ENCODE results near the gene DNAH5. TPM values are rescaled to one million over a fixed set of nuclear protein-coding genes. Genes with fewer than 3 reads are reported as not detected.

The DNAH5 gene
- total and polyA plus RNA-seq, 12 donors: 0.06 to 1.4 (median 0.26) TPM

- H3K36me3 ChIP-seq (replicated peaks in 1 of 2): no peaks in the 10 kb centered on the region
- intact Hi-C loops (cut with DNase I): no loop called here
- no peak for DNase-seq
- TF ChIP-seq POLR2A (IDR thresholded peaks at IDR 0.05) (no peak), CTCF (IDR thresholded peaks at IDR 0.05) (no peak)
- H3K4me1 ChIP-seq (replicated peaks in 1 of 2): no peaks in the 10 kb centered on the region
- no peak overlapping the region for H3K27ac ChIP-seq
- H3K9me3 ChIP-seq (replicated peaks in 1 of 3): no peaks in the 10 kb centered on the region
- WGBS, 4 donors: 68 to 81% (median 71%) methylated on average over 2 of the region's 2 CpGs
- H3K4me3 ChIP-seq: no peak overlapping the region
- H3K27me3 ChIP-seq: no peaks in the 10 kb centered on the region
Observed at GRCh38 chr5:13821366-13821765, 123.1 kb downstream of the DNAH5 start.

DNA sequence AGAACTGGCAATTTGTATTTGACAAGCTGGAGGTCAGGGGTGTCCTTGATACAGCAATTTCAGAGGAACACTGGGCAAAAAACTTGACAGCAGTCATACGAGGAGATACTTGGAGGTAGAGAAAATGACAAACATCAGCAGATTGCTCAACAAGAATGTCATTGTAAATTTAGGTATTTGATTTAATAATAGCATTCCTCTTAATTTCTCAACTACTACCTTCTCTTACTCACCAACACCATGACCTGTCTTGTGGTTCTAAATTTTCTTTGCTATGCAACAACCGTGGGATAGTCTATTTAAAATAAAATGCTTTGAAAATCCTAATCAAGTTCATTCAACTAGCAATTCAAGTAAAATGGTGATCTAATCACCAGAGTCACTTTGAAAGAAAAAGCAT is 128.4 kb downstream of the DNAH5 start:
- H3K36me3 ChIP-seq (replicated peaks in 1 of 2): no peaks in the 10 kb centered on the region
- no peaks in the 10 kb centered on the region for H3K9me3 ChIP-seq (replicated peaks in 1 of 3)
- no peaks in the 10 kb centered on the region for H3K4me1 ChIP-seq (replicated peaks in 1 of 2)
- intact Hi-C loops (cut with DNase I): no loop called here
- TF ChIP-seq POLR2A (IDR thresholded peaks at IDR 0.05): no peak
- no peak for TF ChIP-seq CTCF (IDR thresholded peaks at IDR 0.05)
- H3K27me3 ChIP-seq: no peaks in the 10 kb centered on the region
- no peak overlapping the region for H3K4me3 ChIP-seq
- DNase-seq: no peak
- WGBS, 4 donors: 38 to 49% (median 44%) methylated on average over 2 of the region's 2 CpGs
- no peak overlapping the region for H3K27ac ChIP-seq

- H3K27me3 ChIP-seq: no peaks in the 10 kb centered on the region
- no peaks in the 10 kb centered on the region for H3K36me3 ChIP-seq (replicated peaks in 1 of 2)
- H3K9me3 ChIP-seq (replicated peaks in 1 of 3): no peaks in the 10 kb centered on the region
- no peak overlapping the region for H3K27ac ChIP-seq
- H3K4me1 ChIP-seq (replicated peaks in 1 of 2): no peaks in the 10 kb centered on the region
- no peak for TF ChIP-seq POLR2A (IDR thresholded peaks at IDR 0.05)
- TF ChIP-seq CTCF (IDR thresholded peaks at IDR 0.05): no peak
- DNase-seq: no peak
- no peak overlapping the region for H3K4me3 ChIP-seq
- 74 to 85% (median 81%) methylated on average over 1 of the region's 1 CpG for WGBS, 4 donors
- intact Hi-C loops (cut with DNase I): no loop called here
Observed at GRCh38 chr5:13814301-13814700, 130.2 kb downstream of the DNAH5 start.

DNA sequence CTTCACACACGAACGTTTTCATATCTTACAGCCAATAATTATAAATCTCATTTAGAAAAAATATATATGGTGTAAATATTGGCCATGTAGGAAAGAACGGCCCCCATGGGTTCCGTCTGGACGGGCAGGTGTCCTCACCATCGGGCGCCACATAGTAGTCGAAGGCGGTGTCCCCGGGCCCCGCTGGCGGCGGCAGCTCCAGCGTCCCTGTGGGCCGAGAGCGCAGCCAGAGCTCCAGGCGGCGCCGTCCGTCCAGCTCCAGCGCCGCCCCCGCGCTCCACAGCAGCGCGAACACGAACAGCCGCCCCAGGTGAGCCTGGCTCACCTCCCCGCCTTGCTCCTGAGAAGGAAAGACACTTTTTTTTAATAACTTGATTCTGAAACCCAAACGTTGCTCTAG is 134.6 kb downstream of the DNAH5 start:
- intact Hi-C loops (cut with DNase I): no loop called here
- Histone ChIP-seq H3K9me3 (replicated peaks in 1 of 3) (no peaks in the 10 kb centered on the region), H3K27me3 (no peaks in the 10 kb centered on the region), H3K27ac (no peak overlapping the region), H3K4me3 (no peak overlapping the region), H3K36me3 (replicated peaks in 1 of 2) (no peaks in the 10 kb centered on the region), H3K4me1 (replicated peaks in 1 of 2) (no peaks in the 10 kb centered on the region)
- TF ChIP-seq POLR2A (IDR thresholded peaks at IDR 0.05) (no peak), CTCF (IDR thresholded peaks at IDR 0.05) (no peak)
- DNase-seq: no peak
- 57 to 69% (median 62%) methylated on average over 18 to 30 of the region's 30 CpGs for WGBS, 4 donors

Measured in adrenal gland (tissue), 12 donors.